GM19467 (cell line): ENCODE results near the gene ACER3.
"Not testable (repeated sequence)": the region's sequence is repeated elsewhere in the genome, so short reads cannot be mapped to it uniquely, and the experiment has no call there.

Experiments used
- ATAC-seq: cut with Tn5 transposase; IDR thresholded peaks from one replicate; pipeline ENCODE4 v1.9.1; 2021; ENCODE audit warnings: mild to moderate bottlenecking, moderate library complexity; ENCODE audit not compliant: unreplicated experiment

Gene ACER3

DNA sequence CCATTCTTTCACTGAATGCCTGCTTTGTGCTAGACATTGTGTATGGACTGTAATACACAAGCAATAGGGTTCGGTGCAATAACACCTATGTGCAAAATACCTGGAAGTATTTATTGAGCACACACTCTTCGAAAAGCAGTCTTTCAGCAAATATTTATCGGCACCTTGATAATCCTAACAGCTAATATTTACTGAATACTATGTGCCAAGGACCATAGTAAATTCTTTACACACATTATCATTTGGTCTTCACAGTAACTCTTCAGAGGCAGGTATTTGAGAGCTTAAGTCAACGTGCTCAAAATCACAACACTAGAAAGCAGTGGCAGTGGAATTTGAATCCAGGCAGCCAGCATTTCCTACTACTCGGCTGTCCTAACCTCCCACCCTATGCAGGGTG is 175.7 kb downstream of the ACER3 start:
- ATAC-seq = no peak

DNA sequence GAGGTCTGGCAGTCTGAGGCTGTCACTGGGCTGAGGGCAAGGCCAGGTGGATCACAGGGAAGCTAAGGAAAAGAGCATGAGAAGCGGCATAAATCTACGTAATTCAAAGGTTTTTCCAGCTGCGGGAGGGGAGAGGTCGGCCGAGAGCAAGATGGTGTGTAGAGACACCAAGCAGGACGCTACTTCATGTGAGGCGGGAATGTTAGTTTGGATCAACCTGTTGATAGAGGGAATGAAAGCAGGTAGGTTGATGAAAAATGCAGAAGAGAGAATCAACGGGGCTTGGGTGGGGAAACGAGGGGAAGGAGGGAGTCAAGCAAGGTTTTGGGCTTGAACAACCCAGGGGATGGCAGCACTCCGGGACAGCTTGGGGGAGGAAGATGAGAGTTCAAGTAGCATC is 176.3 kb downstream of the ACER3 start:
- ATAC-seq = no peak

DNA sequence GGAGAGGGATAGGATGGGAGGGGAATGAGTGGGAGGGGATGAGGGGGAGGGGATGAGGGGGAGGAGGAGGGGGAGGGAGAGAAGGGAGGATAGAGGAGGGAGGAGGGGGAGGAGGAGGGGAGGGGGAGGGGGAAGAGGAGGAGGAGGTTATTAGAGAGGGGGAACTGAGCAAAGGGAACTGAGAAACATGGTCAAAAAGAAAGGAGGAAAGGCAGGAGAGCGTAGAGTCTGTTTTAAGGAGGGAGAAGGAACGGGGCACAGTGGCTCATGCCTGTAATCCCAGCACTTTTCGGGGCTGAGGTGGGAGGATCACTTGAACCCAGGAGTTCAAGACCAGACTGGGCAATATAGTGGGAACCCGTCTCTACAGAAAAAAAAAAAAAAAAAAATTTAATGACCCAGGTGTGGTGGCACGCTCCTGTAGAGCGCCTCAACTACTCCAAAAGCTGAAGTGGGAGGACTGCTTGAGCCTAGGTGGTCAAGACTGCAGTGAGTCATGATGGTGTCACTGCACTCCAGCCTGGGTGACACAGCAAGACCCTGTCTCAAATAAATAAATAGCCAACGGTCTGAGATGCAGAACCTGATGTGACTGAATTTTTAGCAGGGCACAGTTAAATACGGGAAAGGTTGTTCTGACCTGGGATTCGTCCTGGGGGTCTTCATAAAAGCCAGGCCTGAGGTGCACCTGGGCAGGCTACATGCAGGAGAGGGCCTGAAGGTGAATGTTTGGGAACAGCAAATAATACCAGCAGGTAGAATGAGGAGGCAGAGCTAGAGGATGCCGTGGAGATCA is 177.5 kb downstream of the ACER3 start:
- no peak for ATAC-seq

DNA sequence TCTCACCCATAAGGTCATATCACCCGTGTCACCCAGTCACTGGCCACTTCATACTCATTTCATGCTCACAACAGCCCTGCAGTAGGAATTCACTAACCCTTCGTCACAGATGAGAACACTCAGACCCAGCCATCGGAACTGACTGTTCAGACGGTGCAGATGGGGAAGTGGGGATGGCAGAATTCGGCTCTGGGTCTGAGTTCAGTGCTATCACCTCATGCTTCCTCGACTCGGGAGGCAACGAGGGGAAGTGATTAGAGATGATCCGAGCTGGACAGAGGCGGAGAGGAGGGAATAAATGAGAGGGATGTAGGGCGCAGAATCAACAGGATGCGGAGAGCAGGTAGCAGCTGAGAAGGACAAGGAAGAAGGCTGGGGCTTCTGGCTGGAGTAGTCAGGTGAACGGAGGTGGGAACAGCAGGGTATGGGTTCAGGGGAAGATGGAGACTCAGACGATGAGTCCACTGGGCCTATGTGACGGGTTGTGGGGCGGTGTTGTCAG is 178.2 kb downstream of the ACER3 start:
- no peak for ATAC-seq

DNA sequence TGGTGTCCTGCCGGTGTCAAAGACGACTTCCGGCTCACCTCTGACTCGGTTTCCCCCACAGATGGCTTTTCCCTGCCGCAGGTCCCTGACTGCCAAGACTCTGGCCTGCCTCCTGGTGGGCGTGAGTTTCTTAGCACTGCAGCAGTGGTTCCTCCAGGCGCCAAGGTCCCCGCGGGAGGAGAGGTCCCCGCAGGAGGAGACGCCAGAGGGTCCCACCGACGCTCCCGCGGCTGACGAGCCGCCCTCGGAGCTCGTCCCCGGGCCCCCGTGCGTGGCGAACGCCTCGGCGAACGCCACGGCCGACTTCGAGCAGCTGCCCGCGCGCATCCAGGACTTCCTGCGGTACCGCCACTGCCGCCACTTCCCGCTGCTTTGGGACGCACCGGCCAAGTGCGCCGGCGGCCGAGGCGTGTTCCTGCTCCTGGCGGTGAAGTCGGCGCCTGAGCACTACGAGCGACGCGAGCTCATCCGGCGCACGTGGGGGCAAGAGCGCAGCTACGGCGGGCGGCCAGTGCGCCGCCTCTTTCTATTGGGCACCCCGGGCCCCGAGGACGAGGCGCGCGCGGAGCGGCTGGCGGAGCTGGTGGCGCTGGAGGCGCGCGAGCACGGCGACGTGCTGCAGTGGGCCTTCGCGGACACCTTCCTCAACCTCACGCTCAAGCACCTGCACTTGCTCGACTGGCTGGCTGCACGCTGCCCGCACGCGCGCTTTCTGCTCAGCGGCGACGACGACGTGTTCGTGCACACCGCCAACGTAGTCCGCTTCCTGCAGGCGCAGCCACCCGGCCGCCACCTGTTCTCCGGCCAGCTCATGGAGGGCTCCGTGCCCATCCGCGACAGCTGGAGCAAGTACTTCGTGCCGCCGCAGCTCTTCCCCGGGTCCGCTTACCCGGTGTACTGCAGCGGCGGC is 179.0 kb downstream of the ACER3 start:
- ATAC-seq = no peak

DNA sequence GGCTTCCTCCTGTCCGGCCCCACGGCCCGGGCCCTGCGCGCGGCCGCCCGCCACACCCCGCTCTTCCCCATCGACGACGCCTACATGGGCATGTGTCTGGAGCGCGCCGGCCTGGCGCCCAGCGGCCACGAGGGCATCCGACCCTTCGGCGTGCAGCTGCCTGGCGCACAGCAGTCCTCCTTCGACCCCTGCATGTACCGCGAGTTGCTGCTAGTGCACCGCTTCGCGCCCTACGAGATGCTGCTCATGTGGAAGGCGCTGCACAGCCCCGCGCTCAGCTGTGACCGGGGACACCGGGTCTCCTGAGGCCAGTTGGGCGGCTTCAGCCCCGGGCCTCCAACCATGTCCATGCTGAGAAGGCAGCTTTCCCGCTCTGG is 179.7 kb downstream of the ACER3 start:
- ATAC-seq = no peak

DNA sequence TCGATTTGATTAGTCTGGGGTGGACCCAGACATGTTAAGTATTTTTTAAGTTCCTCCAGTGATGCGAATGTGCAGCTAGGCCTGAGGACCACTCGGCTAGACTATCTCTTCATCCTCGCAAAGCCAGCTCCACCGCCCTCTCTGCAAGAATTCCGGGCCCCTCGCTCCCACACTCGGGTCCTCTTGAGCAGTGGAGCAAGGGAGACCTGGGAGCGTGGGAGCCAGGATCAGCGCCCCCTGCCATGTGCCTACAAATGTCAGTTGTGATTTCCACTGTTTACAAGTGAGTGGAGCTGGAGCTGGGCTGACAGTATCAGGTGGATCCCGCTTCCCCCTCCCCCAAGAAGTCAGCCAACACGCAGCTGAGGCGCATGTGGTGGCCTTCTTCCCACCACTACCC is 180.2 kb downstream of the ACER3 start:
- no peak for ATAC-seq

DNA sequence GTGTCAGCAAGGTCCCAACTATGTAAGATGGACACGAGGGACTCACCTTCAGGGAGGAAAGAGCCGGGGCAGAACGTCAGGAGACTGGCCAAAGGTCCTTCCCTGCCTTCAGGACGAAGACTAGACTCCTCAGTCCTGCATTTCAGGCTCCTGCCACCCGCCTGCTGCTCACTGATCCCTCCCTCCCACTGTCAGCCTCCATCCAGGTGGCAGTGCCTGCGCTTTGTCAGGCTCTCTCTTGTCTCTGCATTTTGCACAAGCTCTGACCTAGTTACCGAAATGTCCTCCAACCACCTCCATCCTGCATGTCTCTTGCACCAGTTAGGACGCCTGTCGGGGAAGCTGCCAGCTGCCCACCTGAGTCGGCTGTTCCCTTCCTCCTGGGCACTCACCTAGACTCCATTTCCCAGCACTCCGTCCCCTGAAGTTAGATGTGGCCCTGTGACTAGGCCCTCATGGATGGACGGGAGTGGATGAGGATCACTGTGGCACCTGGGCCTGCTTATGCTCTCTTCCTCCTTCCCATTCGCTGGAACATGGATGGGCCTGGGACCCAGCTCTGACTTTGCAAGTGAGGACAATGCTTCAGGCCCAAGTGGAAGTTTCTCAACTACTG is 181.5 kb downstream of the ACER3 start:
- ATAC-seq = no peak

DNA sequence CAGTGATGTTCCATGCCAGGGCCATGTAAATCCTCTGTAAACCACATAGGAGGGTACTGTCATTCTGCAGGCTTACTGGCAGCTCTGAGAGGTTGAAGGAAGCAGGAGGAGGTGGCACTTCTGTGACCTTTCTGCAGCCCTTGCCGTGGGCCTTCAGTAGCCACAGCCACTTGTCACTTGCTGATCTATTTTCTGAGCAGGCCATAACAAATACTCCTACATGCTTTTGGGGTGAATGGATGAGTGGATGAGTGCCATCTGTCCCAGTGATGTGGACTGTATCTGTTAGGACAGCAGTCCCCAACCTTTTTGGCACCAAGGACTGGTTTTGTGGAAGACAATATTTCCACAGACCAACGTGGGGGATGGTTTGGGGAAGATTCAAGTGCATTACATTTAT is 183.6 kb downstream of the ACER3 start:
- ATAC-seq = no peak

DNA sequence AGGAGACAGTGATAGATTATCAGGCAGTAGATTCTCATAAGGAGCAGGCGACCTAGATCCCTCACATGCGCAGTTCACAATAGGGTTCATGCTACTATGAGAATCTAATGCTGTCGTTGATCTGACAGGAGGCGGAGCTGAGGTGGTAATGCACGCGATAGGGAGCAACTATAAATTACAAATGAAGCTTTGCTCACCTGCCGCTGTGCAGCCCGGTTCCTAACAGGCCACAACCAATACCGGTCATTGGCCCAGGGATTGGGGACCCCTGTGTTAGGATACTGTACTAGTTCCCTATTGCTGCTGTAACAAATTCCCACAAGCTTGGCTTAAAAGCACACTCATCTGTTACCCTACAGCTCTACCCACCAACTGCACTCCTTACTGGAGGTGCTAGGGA is 184.2 kb downstream of the ACER3 start:
- no peak for ATAC-seq

DNA sequence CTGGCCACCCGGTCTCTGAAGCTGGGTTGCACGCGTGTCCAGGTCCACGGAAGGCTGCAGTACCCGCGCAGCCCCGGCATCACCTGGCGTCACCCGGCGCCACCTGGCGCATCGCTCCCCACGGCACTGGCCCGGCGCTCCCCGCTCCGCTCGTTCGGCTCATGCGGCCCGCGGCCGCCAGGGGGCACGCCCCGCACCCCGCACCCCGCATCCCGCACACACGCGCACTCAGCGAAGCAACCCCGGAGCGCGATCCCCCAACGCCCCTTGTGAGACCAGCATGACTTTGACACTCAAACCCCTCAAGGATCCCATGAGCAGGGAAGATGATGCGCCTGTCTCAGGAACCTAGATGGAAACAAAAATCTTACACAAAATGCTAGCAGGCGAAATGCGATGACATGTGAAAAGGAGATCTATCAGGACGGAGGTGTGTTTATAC is 185.4 kb downstream of the ACER3 start:
- ATAC-seq = no peak

DNA sequence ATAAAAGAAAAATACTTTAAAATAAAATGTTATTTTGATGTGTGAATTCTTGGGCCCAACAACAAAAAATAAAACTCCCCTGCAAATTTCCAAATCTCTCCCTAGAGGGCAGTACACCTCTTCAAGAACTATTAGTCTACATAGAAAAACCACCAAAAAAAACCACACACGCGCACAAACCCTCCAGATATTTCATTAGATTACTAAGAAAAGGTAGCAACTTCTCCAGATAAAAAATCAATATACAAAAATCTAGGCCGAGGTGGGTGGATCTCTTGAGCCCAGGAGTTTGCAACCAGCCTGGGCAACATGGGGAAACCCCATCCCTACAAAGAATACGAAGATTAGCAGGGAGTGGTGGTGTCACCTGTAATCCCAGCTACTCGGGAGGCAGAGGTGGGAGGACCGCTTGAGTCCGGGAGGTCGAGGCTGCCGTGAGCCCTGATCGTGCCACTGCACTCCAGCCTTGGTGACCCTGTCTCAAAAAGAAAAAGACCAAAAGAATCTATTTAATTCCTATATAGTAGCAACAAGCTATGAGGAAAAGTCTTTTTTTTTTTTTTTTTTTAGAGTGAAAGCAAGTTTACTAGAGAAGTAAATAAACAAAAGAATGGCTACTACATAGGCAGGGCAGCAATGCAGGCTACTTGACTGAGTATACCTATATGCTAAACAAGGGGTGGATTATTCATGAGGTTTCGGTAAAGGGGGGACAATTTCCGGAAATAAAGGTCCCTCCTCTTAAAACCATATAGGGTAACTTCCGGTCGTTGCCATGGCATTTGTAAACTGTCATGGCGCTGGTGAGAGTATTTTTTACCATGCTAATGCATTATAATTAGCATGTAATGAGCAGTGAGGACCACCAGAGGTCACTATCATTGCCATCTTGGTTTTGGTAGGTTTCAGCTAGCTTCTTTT is 186.5 kb downstream of the ACER3 start:
- peak; percentile 70 for ATAC-seq

DNA sequence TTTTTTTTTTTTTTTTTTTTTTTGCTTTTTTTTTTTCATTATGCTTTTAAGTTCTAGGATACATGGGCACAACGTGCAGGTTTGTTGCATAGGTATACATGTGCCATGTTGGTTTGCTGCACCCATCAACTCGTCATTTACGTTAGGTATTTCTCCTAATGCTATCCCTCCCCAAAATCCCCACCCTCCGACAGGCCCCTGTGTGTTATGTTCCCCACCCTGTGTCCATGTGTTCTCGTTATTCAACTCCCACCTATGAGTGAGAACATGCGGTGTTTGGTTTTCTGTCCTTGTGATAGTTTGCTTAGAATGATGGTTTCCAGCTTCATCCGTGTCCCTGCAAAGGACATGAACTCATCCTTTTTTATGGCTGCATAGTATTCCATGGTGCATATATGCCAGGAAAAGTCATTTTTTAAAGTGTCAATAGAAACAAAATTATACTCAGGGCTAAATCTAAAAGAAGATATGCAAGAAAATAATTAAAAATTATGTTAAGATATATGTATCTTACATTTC is 187.3 kb downstream of the ACER3 start:
- ATAC-seq = not testable (repeated sequence)

DNA sequence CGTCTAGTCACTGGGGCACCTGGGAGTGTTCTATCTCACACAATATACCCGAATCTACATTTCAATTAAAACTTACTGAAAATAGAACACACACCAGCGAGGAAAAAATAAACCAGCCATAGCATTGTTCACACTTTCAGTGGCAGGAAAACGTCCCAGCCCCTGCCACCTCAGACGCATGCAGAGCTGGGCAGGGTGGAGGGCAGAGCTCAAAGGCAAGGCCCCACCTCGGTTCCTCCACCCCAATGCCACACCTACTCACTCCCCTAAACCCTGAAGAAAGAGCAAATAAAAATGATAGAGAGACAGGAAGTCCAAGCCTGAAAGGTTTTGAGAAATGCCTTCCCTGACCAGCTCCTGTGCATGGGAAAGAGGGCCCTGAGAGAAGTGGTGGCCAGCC is 188.3 kb downstream of the ACER3 start:
- ATAC-seq = no peak

DNA sequence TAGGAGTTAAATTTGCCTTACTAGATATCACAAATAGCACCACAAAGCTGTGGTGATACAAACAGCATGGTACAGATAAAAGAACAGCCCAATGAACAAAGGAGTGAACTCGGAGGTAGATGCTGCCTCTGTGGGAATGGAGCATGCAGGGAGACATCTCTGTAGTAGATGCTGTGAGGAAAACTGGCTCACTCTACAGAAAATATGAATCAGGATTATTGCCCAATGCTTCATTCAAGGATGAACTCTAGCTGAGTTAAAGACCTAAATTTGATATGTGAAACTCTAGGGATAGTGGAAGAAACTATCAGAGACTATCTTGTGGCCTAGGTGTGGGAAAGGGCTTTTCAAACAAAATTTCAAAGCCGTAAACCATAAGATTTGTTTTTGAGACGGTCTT is 190.8 kb downstream of the ACER3 start:
- ATAC-seq = no peak

DNA sequence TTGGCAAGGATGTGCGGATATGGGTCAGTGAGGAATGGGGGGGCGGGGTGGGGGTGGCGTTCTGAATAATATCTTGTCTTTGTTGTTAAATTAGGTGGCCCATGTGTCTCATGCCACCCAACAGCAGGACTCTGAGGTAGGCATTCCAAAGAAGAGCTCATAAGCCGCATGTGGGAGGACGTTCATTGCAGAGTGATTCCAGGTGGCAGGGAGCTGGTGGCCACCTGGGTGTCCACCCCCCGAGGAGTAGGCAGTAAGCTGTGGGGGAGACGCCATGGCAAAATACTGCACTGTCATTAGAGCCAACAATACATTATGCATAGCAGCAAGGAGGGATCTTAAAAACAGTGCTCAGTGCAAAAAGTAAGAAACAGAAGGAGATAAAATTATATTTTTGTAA is 191.8 kb downstream of the ACER3 start:
- no peak for ATAC-seq

DNA sequence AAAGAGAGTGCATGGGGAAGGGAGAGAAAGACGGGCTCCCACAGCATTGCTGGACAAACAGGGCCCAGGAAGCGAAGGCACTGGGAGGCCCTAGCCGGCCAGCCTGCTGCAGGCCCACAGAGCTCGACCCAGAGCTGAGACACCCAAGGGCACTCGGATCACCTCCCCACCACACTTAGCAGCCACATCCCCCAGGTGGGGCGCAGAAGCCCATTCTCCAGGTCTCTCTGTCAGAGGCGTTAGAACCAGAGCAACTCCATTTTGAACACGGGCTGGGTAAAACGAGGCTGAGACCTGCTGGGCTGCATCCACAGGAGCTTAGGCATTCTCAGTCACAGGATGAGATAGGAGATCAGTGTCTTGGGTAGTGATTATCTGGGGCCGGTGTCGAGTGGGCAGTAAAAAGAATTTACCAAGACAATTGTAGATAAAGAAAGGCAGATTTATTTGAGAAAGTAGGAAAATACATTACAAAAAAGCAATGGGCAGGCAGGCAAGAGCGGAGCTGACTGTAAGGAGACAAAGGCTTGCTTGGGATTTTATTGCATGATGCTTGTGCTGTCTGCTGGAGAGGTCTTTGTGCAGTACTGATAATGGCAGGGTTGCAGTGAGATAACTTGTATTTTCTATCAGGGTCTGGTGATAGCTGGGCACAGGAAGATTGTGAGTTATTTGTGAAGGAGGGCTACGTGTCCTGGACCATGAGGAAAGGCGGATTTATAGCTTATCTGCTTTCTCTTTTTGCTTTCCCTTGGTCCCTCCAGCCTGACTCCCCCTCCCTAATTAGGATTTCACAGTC is 192.7 kb downstream of the ACER3 start:
- ATAC-seq = no peak

DNA sequence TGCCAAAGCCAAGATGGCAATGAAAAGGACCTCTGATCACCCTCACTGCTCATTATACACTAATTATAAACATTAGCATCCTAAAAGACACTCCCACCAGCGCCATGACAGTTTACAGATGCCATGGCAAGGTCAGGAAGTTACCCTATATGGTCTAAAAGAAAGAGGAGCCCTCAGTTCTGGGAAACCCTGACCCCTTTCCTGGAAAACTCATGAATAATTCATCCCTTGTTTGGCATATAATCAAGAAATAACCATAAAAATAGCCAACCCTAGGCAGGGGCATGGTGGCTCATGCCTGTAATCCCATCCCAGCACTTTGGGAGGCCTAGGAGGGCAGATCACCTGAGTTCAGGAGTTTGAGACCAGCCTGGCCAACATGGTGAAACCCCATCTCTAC is 193.4 kb downstream of the ACER3 start:
- no peak for ATAC-seq

DNA sequence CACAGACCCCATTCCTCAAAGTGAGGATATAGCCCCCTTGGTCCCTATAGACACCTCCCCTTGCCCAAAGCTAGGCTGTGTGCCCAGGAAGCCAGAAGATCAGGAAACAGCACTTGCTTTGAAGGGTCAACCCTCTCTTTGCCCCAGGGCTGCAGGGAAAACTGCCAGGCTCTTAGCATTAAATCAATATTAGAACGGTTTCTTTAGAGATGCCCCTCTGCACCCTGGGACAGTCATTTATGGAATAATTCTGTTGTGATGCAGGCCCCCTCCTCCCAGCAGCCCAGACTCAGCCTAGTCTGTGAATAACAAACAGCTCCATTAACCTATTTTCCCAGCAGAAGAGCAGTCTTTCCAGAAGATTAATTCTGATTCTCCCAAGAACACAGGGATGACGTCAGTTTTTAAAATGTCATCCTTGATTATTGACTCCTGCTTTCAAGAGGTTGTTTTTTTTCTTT is 194.4 kb downstream of the ACER3 start:
- ATAC-seq = no peak
